Neuron (in vitro differentiated cells): Measurements from ENCODE around the gene ESPN.
"Not testable (repeated sequence)": the region's sequence is repeated elsewhere in the genome, so short reads cannot be mapped to it uniquely, and the experiment has no call there.

ENCODE experiments used
- H2AFZ ChIP-seq: one replicate; pipeline ENCODE4 v1.6.1; 2013; ENCODE audit warnings: low read depth, mild to moderate bottlenecking, inconsistent platforms, low read length, moderate library complexity
- H3K27me3 ChIP-seq: one replicate; pipeline ENCODE4 v1.6.1; 2013; ENCODE audit warnings: low read length; ENCODE audit not compliant: insufficient read depth
- H3K36me3 ChIP-seq: one replicate; pipeline ENCODE4 v1.6.1; 2013; ENCODE audit warnings: low read length; ENCODE audit not compliant: insufficient read depth
- H3K4me1 ChIP-seq: one replicate; pipeline ENCODE4 v1.6.1; 2013; ENCODE audit warnings: low read length; ENCODE audit not compliant: insufficient read depth
- H3K4me3 ChIP-seq: 2 replicates; pipeline ENCODE4 v1.5.1; 2013; ENCODE audit warnings: mild to moderate bottlenecking, low read length, moderate library complexity
- H3K9me3 ChIP-seq: one replicate; pipeline ENCODE4 v1.6.1; 2013; ENCODE audit warnings: low read length

The ESPN gene

GRCh38 chr1:6486433-6487011 lies 61.9 kb downstream of the ESPN start:
- Histone ChIP-seq H3K9me3 (no peaks in the 10 kb centered on the region), H3K36me3 (no peaks in the 10 kb centered on the region), H3K4me3 (no peak overlapping the region), H2AFZ (no peak overlapping the region), H3K4me1 (peaks cover 24% of the 10 kb centered on the region), H3K27me3 (no peaks in the 10 kb centered on the region)

GRCh38 chr1:6487804-6488484 lies 63.4 kb downstream of the ESPN start:
- no peaks in the 10 kb centered on the region for H3K9me3 ChIP-seq
- no peaks in the 10 kb centered on the region for H3K36me3 ChIP-seq
- H2AFZ ChIP-seq: no peak overlapping the region
- peaks cover 27% of the 10 kb centered on the region for H3K4me1 ChIP-seq
- H3K27me3 ChIP-seq: no peaks in the 10 kb centered on the region
- no peak overlapping the region for H3K4me3 ChIP-seq

- H2AFZ ChIP-seq: no peak overlapping the region
- no peak overlapping the region for H3K4me3 ChIP-seq
- H3K9me3 ChIP-seq: no peaks in the 10 kb centered on the region
- peaks cover 27% of the 10 kb centered on the region for H3K4me1 ChIP-seq
- no peaks in the 10 kb centered on the region for H3K27me3 ChIP-seq
- no peaks in the 10 kb centered on the region for H3K36me3 ChIP-seq
These were observed 64.2 kb downstream of the ESPN start for GRCh38 chr1:6488602-6489382.

DNA sequence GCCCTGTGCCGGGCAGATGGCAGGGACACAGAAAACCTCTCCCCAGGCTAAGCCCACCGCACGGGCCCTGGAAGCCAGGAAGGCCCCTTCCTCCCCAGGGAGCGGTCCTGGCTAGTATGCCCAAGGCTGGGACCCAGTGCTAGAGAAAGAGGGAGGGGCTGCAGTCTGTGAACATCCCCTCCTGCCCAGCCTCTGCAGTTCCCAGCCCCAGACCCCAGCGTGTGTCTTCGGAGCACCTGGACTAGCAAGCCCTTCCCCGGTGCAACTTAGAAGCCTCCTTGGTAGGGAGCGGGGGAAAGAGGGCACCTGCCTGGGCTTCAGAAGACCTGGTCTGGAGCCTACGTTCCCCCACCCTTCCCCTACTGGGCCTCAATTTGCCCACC lies 64.8 kb downstream of the ESPN start:
- Histone ChIP-seq H3K27me3 (no peaks in the 10 kb centered on the region), H2AFZ (no peak overlapping the region), H3K36me3 (no peaks in the 10 kb centered on the region), H3K4me1 (peaks cover 22% of the 10 kb centered on the region), H3K9me3 (no peaks in the 10 kb centered on the region), H3K4me3 (no peak overlapping the region)

DNA sequence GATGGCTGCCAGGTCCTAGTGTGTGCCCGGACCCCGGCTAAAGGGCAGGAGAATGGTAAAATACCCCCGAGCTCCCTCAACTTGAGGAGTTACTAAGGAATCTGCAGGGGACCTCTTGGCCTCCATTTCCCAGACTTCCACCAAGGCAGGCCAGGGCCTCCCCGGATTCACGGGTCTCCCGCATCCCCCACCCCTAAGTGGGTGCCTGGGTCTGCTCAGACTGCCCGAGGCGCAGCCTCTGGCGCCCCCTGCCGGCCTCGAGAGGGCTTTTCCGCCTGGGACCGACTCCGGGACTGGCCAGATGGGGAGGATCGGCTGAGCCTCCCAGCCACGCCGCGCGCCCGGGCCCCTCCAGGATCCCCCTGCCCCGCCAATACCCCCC lies 65.2 kb downstream of the ESPN start:
- no peaks in the 10 kb centered on the region for H3K36me3 ChIP-seq
- H3K27me3 ChIP-seq: no peaks in the 10 kb centered on the region
- peaks cover 20% of the 10 kb centered on the region for H3K4me1 ChIP-seq
- peak overlapping the region; percentile 73 for H3K4me3 ChIP-seq
- no peaks in the 10 kb centered on the region for H3K9me3 ChIP-seq
- peak overlapping the region; percentile 86 for H2AFZ ChIP-seq

DNA sequence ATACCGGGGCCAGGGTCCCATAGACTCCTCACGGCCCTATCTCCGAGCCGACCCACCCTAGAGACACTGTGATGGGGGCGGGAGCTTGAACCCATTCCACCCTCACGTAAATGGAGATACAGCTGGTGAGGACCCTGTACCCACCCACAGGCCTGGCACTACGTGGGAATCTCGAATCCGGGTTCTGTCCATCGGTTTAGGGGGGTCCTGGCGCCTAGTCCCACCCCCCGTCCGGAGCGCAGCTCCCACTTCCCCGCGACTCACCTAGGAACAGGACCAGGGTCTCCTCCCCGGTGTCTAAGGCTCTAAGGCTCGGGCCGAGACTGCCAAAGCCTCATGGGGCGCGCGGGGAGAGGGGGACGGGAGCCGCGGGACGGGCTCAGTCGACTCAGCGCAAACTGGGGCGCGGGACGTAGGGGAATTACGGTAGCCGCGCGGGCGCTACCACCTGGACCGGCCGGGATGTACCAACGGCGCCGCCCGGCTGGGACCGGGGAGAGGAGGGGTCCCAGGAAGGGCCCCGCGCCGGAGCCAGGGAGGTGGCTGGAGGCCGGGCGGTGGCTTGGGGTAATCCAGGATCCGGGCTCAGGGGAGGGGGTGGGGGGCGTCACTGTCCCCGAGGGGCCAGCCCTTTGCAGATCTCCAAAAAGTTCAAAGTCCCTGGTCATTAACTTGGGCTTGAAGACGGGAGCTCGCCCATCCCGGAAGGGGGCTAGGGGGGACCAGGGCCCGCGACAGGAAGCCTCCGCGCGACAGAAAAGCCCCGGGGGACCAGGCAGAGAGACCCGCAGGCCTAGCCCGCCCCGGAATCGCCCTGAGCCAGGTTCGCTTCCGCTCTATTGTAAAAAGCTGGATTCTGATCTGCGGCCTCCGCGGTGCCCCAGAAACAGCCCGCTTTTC lies 65.9 kb downstream of the ESPN start:
- Histone ChIP-seq H3K4me3 (peak overlapping the region; percentile 73), H3K9me3 (no peaks in the 10 kb centered on the region), H3K36me3 (no peaks in the 10 kb centered on the region), H3K4me1 (peaks cover 20% of the 10 kb centered on the region), H3K27me3 (no peaks in the 10 kb centered on the region), H2AFZ (peak overlapping the region; percentile 86)

DNA sequence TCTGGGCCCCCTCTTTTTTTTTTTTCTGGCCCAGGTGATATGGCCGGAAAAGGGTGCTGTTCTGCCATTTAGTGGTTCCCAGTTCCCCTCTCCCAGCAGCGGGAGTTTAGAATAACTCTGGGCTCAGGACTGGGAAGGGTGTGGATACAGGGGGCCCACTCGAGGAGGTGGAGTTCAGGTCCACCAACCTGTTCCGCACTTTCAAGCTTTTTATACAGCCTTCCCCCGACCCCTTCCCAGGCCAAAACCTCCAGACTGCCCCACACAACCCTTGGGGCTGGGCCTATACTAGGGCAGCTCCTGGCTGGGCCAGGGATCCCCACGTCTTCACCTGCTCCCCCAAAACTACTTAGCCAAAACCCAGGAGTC lies 66.5 kb downstream of the ESPN start:
- Histone ChIP-seq H3K27me3 (no peaks in the 10 kb centered on the region), H3K4me3 (peak overlapping the region; percentile 73), H3K36me3 (no peaks in the 10 kb centered on the region), H2AFZ (peak overlapping the region; percentile 86), H3K4me1 (peaks cover 20% of the 10 kb centered on the region), H3K9me3 (no peaks in the 10 kb centered on the region)

DNA sequence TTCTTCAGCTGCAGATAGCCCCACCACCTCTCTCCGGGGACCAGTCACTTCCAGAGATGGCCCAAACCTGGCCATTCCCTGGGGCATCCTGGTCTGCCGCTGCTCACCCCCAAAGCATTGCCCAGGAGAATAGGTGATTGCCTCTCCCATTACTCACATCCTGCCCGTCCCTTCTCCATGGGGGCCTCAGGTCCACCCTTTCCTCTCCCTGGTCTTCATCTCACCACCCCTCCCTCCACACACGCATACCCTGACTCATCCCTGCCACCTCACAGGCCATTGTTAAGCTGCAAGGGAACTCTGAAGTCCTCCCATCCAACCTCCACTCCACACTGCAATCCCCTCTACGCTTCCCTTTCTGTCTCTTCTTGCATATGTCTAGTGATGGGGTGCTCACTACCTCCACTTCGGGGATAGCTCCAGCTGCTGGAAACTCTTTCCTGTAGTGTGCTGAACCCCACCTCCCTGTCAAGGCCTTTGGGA lies 66.9 kb downstream of the ESPN start, which contains the start of gene PLEKHG5:
TSS of gene PLEKHG5 (minus strand) at position 188 of the 483 bp plus-strand sequence. CDS start 14,096 bp downstream, outside the sequence.
- no peaks in the 10 kb centered on the region for H3K9me3 ChIP-seq
- H2AFZ ChIP-seq: peak within 1 kb of the TSS; percentile 86
- peaks cover 22% of the 10 kb centered on the region for H3K4me1 ChIP-seq
- no peaks in the 10 kb centered on the region for H3K27me3 ChIP-seq
- H3K36me3 ChIP-seq: no peaks in the 10 kb centered on the region
- H3K4me3 ChIP-seq: peak within 1 kb of the TSS; percentile 73

GRCh38 chr1:6491966-6492365 lies 67.4 kb downstream of the ESPN start:
- Histone ChIP-seq H3K4me1 (peaks cover 27% of the 10 kb centered on the region), H2AFZ (no peak overlapping the region), H3K9me3 (no peaks in the 10 kb centered on the region), H3K27me3 (no peaks in the 10 kb centered on the region), H3K4me3 (no peak overlapping the region), H3K36me3 (no peaks in the 10 kb centered on the region)

- H3K36me3 ChIP-seq, H3K4me3 ChIP-seq, H3K27me3 ChIP-seq, H2AFZ ChIP-seq, H3K9me3 ChIP-seq: not testable (repeated sequence)
- peaks cover 39% of the 10 kb centered on the region for H3K4me1 ChIP-seq
These were observed 69.3 kb downstream of the ESPN start for GRCh38 chr1:6493834-6494223.

- Histone ChIP-seq H3K27me3 (no peaks in the 10 kb centered on the region), H3K4me1 (peaks cover 43% of the 10 kb centered on the region), H2AFZ (no peak overlapping the region), H3K9me3 (no peaks in the 10 kb centered on the region), H3K4me3 (no peak overlapping the region), H3K36me3 (no peaks in the 10 kb centered on the region)
These were observed 70.1 kb downstream of the ESPN start for GRCh38 chr1:6494627-6495026.

DNA sequence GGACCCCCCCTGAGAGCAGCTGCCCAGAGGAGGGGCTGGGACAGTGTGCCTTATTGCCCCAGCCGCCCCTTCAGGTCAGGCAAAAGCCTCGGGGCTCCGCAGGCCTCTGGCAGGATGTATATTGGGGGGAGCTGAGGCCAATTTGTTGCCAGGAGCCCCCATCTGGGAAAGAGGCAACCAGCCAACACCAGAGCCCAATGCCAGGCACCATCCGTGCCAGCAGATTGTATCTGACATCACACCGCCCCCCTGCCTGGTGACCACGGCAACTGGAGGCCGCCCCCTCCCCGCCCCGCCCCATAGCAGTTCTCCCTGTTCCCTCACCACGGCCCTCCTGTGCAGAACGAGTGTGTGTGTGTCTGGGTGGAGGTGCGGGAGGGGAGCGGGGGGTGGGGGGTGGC lies 70.5 kb downstream of the ESPN start:
- peaks cover 42% of the 10 kb centered on the region for H3K4me1 ChIP-seq
- H3K4me3 ChIP-seq: no peak overlapping the region
- H2AFZ ChIP-seq: no peak overlapping the region
- no peaks in the 10 kb centered on the region for H3K36me3 ChIP-seq
- no peaks in the 10 kb centered on the region for H3K9me3 ChIP-seq
- H3K27me3 ChIP-seq: no peaks in the 10 kb centered on the region
